COLO829 (cell line): ENCODE measurements around the gene WWTR1.

Experiments used
- DNase-seq: peaks from one replicate; pipeline ENCODE4 v3.0.0; 2012; ENCODE audit warnings: low spot score

The WWTR1 gene

GRCh38 chr3:149470381-149470780 lies 187.4 kb downstream of the WWTR1 start:
- no peak for DNase-seq

GRCh38 chr3:149468504-149469212 lies 189.2 kb downstream of the WWTR1 start:
- DNase-seq = no peak
